ENCODE results near the gene COPZ1. TPM values are rescaled to one million over a fixed set of nuclear protein-coding genes. Genes with fewer than 3 reads are reported as not detected.
A peak's percentile ranks its signal among the peaks of the same experiment; 100 is the strongest.

The COPZ1 gene
- total RNA-seq, 1 donor from 2014 or later = 108 TPM

DNA sequence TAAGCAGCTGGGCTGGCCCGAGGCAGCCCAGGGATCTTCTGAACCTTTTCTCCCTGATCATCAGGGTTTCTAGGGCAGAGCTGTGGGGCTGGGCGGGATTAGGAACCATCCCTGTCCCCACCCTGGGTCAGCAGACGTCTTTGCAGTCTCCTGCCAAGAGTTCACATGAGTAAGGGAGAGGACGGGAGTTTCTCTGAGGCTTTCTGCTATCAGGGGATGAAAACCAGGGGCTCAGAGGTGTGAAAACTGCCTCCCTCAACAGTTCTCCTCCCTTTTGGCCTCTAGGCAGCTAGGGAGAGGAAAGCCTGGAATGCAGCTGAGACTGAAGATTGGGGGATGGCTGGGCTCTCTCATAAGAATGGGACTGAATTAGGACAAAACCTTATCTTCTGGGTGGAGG lies 51.7 kb downstream of the COPZ1 start:
- no peak for DNase-seq (ENCODE audit: low read depth, low spot score)

DNA sequence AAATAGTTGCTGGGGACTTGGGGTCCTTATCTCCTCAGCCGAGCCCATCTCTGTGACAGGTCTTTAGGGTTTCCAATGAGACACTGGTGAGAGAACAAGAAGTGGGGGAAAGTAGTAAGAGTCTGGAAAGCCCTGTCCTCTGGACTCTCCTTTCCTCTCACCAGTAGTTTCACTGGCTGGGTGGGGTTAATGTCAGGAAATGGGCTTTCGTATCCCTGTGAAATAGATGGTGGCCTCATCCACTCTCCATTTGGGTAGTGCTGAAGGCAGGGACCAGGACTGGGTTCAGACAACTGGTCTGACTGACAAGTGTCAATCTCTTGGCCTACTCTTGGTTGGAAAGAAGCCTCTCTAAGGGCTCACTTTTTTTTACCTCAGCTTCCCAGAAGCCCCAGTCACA lies 52.1 kb downstream of the COPZ1 start:
- DNase-seq (ENCODE audit: low read depth, low spot score) = no peak

- DNase-seq (ENCODE audit: low read depth, low spot score) = no peak
These were observed 53.0 kb downstream of the COPZ1 start for GRCh38 chr12:54377797-54378515.

GRCh38 chr12:54378796-54379397 lies 54.0 kb downstream of the COPZ1 start:
- DNase-seq (ENCODE audit: low read depth, low spot score) = no peak

- DNase-seq (ENCODE audit: low read depth, low spot score) = peak; percentile 43
These were observed 54.7 kb downstream of the COPZ1 start for GRCh38 chr12:54379398-54380201.

DNA sequence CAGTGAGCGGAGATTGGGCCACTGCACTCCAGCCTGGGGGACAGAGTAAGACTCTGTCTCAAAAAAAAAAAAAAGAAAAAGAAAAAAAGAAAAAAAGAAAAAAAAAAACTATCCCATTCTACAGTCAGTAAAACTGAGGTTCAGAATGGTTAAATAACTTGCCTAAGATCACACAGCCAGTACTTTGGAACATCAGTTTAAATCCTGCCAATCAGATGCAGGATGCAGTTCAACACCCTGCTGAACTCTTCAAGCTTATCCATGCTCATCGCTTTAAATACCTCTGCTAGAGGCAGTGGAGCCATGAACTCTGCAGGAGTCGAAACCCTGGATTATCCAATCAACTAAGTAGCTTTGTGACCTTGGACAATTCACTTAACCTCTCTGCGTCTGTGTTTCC lies 56.2 kb downstream of the COPZ1 start:
- no peak for DNase-seq (ENCODE audit: low read depth, low spot score)

DNA sequence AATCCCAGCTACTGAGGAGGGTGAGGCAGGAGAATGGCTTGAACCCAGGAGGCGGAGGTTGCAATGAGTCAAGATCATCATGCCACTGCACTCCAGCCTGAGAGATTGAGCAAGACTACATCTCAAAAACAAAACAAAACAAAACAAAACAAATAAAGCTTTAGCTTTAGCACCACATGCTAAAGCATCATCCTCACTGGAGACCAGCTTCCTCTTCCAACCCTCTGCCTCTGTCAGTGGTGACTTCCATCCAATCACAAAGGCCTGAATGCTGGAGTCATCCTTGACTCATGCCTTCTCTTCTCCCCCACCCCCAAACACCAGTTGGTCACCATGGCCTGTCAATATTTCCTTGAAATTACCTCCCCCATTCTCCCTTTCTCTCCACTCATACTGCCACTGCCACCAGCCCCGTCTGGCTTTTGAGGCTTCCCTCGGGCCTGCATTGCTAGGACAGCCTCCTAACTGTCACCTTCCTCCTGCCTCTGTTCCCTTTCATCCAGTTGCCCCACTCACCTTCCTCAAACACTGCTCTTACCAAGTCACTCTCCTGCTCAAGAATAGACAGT lies 58.2 kb downstream of the COPZ1 start:
- DNase-seq (ENCODE audit: low read depth, low spot score) = no peak

DNA sequence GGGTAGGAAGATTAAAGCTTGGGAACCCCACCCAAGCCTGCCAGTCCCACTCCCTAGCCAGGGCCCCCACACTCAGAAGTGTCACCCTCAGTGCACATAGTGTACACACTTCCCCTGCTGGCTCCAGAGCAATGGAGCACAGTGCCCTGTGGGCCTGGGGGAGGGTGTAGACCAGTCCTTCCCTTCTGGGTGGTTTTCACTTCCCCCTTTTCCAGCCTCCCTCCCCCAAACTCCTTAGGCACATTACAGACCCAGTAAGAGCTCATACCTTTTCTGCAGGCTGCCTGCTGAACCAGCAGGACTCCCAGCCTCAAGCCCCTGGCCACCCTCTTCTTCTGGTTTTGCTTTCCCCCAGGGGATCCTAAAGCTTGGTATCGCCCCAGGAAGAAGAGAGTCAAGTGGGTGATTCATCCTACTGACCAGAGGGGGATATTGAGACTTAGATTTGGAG lies 59.7 kb downstream of the COPZ1 start, which contains the start of gene ZNF385A:
ZNF385A (minus strand) TSS at position 143 of the 451 bp plus-strand sequence. CDS start 219 bp downstream, outside the sequence.
- DNase-seq (ENCODE audit: low read depth, low spot score) = no peak

DNA sequence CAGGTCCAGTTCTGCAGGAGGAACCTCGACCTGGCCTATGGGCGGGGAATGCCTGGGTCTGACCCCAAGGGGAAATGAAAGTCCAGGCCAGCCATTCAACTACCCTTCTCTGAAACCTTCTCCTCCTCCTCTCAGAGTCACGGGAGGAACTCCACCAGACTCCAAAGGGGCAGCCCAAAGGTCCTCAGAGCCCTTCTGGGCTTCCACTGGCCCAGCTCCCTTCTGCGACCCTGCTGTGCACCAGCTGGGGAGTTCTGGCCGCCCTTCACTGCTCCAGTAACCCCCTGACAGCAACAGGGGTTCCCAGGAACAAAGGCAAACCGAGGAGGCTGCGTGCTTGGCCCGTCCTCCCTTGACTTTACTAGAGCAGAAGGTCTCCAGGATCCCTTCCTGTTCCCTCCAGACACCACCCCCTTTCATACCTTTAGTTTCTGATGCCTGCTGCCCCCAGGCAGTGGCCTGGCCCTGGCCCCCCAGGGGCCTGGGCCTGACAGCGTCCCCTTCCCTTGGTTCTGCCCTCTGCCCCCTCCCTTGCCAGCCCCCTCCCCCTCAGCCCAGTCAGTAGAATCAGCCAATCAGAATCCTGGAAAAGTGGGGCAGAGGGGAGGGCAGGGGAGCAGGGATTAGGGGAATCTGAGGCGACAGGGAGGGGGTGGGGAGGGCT lies 60.5 kb downstream of the COPZ1 start:
- DNase-seq (ENCODE audit: low read depth, low spot score) = no peak

- no peak for DNase-seq (ENCODE audit: low read depth, low spot score)
These were observed 61.6 kb downstream of the COPZ1 start for GRCh38 chr12:54386403-54387113.

DNA sequence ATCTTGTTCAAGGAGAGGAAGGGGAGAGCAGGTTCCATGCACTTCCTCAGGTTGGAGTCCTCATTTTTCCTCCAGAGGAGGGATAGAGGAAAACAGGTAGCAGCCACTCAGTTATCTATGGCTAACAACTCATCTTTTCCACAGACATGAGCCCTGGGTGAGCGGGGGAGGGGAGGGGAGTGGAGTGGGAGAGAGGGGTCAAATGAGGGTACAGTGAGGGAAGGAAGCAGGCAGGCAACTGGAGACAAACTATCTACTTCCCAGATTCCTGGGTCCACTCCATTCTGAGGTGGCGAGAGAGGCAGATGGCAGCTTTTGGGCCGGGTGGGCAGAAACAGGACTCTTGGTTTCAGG lies 62.2 kb downstream of the COPZ1 start:
- DNase-seq (ENCODE audit: low read depth, low spot score) = no peak

DNA sequence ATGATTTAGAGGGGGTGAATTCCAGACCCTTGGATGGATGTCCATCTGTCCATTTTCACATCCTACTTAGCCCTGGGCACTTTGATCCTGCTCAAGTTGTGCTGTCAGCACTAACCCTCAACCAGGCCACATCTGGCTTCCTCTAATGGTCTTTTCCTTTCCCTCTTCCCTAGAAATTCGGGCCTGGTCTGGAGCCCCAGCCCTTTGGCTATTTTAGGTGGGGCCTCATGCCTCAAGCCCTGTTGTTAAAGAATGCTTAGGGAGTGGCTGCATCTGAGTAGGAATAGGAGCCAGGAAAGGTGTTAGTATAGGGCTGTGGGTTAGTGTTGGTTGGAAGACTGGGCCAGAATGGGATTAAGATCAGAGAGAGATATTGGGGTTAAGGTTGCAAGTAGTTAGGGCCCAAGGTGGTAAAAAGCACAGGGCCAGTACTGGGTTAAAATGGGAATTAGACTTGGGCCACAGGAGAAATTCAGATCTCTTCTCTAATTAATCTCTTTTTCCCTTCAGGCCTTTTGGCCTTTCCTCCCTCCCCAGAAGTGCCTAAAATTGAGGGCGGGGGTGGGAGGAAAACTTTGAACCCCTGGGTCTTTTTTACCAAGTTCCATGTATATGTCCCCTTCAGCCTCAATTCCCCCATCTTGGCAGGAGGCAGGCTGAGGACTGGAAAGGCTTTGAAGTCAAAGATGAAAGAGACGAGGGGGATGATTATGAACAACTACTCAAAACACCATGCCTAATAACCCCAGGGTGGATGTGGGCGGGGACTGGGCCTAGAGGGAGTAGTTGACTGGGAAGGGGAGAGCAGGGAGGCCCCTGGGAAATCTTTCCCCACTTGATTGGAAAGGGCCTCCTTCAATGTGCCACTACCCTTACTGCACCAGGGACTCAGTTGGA lies 63.6 kb downstream of the COPZ1 start:
- DNase-seq (ENCODE audit: low read depth, low spot score) = no peak

- DNase-seq (ENCODE audit: low read depth, low spot score) = no peak
These were observed 64.2 kb downstream of the COPZ1 start for GRCh38 chr12:54389134-54389508.

DNA sequence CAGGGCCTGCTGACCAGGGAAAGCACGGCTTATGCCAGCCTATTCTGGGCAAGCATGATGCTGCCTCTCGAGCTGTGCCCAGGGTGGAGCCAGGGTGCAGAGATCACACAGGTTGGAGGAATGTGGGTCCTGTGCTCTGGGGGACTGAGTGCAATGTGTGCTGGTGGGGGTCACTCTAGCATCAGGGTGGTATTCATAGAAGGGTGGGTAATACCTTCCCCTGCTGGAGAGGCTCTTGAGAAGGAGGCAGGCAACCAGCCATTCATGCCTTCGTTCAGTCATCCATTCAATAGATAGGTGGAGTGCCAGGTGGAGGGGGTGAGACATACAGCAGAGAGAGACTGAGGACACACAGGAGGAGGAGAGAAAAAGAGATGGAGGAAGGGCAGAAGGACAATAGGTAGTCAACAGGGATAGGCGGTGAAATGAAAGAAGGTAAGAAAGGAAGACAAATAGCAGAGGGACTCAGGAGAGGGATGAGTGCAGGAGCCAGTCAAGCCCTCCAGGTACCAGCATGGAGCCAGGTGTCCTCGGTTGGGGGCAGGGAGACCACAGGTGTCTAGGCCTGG lies 64.8 kb downstream of the COPZ1 start:
- no peak for DNase-seq (ENCODE audit: low read depth, low spot score)

- DNase-seq (ENCODE audit: low read depth, low spot score) = no peak
These were observed 65.3 kb downstream of the COPZ1 start for GRCh38 chr12:54390176-54390667.

DNA sequence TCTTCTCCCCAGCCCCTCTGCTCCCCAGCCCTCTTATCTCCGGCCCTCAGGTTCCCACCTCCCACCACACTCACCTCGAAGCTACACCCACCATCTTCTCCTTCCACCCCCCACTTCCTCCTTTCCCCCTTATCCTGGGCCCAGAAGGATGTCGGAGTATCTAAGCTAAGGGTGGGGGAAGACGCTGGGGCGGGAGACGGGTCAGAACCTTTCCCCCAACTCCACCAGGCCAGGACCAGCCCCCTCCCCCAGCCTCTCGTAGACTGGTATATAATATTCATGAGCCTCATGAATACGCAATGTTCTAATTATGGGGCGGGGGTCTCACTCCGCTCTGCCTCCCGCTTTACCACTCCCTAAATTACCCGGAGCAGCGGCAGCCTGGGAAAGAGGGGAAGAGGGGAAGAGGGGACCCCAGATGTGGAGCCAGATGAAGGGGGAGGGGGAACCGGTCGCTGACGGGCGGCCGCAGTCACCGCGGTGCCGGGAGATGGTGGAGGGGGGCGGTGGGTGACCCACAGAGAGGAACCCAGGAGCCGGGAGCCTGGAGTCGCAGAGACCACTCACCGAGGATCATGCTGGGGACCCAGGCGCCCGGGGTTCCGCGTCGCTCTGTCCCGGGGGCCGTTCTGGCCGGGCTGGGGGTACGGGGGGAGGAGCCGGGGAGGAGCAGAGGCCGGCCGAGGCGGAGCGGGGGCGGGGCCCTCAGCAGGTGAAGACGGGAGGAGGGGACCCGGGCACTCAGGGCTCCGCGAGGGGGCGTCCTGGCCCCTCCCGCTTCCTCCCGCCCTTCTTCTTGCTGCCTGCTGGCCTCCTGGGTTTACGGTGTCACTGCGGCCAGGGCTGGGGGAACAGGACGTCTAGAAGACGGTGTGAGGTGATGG lies 66.0 kb downstream of the COPZ1 start:
- no peak for DNase-seq (ENCODE audit: low read depth, low spot score)

GRCh38 chr12:54392485-54393206 lies 67.7 kb downstream of the COPZ1 start:
- DNase-seq (ENCODE audit: low read depth, low spot score) = no peak

GRCh38 chr12:54393207-54393609 lies 68.3 kb downstream of the COPZ1 start:
- no peak for DNase-seq (ENCODE audit: low read depth, low spot score)

All from pulmonary artery endothelial cell (primary cell).